Brain microvascular endothelial cell (primary cell): ENCODE data around the gene PNPLA7.
"Not testable (repeated sequence)": the region's sequence is repeated elsewhere in the genome, so short reads cannot be mapped to it uniquely, and the experiment has no call there.

Experiments used
- DNase-seq: peaks from one replicate; pipeline ENCODE4 v3.0.0-alpha.2; 2020
- H3K27ac ChIP-seq: fragments of 250-450 bp; sonication (Bioruptor Pico); 2 replicates; pipeline ENCODE4 v1.5.1; 2020; ENCODE audit warnings: mild to moderate bottlenecking, moderate library complexity
- H3K27me3 ChIP-seq: fragments of 250-450 bp; sonication (Bioruptor Pico); replicated peaks from 2 replicates; pipeline ENCODE4 v1.5.1; 2020; ENCODE audit warnings: mild to moderate bottlenecking
- H3K36me3 ChIP-seq: fragments of 250-450 bp; sonication (Bioruptor Pico); replicated peaks from 2 replicates; pipeline ENCODE4 v1.5.1; 2020; ENCODE audit warnings: mild to moderate bottlenecking
- H3K4me3 ChIP-seq: 2 replicates; pipeline ENCODE4 v1.5.1; 2011; ENCODE audit warnings: low read depth, mild to moderate bottlenecking, control low read depth, low read length, moderate library complexity
- in situ Hi-C: cut with HindIII; loops from 2 replicates; pipeline ENCODE4 v1.10.0; 2017; ENCODE audit warnings: low sequenced_read_pairs, low pct_ligation_motif_present
- TF ChIP-seq, protein P1 (sequence below): IDR thresholded peaks from 2 replicates; pipeline ENCODE4 v1.5.1; 2011; ENCODE audit warnings: low read depth, mild to moderate bottlenecking, moderate library complexity, low read length, control low read depth, inconsistent platforms; ENCODE audit errors: missing control alignments

PNPLA7 gene

DNA sequence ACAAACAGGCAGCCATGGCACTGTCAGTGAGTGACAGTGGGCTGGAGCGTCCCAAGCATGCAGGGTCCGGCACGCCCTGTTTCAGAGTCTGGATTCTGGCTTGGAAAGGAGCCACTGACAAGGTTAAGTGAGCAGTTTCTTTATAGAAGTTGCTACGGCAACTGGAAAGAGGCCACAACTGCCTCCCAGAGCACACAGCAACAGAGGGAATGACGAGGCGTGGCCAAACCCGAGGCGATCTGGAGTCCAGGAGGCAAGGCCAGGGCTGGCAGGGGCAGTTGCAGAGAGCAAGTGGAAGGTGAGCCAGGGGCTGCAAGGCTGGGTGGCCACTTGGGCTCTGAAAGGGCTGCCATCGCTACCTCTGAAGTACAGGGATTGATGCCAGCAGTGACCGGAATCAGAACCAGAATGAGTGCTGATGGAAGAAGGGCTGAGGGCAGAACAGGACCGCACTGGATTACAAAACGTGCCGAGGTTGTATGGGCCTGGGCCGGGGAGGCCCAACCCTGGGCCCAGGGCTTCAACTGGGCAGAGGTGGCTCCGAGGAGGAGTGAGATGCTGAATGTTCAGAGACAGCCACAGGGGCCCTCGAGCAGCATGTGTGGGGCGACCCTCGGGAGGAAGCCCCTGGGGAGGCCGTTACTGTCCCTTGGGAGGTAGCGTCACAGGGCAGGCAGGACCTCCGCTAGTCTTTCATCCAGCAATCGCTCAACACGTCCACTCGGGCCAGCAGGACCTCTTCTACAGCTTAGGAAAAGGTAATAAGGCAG, 6.1 kb upstream of the PNPLA7 start:
- Histone ChIP-seq H3K36me3 (peaks cover 44% of the 10 kb centered on the region), H3K4me3 (no peak overlapping the region), H3K27ac (no peak overlapping the region), H3K27me3 (no peaks in the 10 kb centered on the region)
- DNase-seq, result no peak
- in situ Hi-C loops, result no loop called here
- TF ChIP-seq, protein P1, sequence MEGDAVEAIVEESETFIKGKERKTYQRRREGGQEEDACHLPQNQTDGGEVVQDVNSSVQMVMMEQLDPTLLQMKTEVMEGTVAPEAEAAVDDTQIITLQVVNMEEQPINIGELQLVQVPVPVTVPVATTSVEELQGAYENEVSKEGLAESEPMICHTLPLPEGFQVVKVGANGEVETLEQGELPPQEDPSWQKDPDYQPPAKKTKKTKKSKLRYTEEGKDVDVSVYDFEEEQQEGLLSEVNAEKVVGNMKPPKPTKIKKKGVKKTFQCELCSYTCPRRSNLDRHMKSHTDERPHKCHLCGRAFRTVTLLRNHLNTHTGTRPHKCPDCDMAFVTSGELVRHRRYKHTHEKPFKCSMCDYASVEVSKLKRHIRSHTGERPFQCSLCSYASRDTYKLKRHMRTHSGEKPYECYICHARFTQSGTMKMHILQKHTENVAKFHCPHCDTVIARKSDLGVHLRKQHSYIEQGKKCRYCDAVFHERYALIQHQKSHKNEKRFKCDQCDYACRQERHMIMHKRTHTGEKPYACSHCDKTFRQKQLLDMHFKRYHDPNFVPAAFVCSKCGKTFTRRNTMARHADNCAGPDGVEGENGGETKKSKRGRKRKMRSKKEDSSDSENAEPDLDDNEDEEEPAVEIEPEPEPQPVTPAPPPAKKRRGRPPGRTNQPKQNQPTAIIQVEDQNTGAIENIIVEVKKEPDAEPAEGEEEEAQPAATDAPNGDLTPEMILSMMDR, result no peak

- in situ Hi-C loops, result no loop called here
- no peak overlapping the region for H3K27ac ChIP-seq
- TF ChIP-seq, protein P1, result no peak
- peaks cover 41% of the 10 kb centered on the region for H3K36me3 ChIP-seq
- H3K4me3 ChIP-seq, result no peak overlapping the region
- H3K27me3 ChIP-seq, result no peaks in the 10 kb centered on the region
- DNase-seq, result no peak
Observed at GRCh38 chr9:137555179-137555578, 5.0 kb upstream of the PNPLA7 start.

DNA sequence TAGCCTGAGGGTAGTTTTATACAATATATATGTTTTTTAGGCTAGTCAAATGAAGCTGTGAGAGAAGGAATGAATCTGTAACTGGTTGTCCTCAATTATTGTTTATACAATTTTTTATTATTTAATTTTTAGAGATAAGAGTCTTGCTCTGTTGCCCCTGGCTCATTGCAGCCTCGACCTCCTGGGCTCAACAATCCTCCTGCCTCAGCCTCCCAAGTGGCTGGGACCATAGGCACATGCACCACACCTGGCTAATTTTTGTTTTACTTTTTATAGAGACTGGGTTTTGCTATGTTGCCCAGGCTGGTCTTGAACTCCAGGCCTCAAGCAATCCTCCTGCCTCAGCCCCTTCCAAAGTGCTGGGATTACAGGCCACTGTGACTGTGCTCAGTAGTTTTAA, 4.1 kb upstream of the PNPLA7 start:
- in situ Hi-C loops, result no loop called here

GRCh38 chr9:137553654-137554053, 3.5 kb upstream of the PNPLA7 start:
- in situ Hi-C loops, H3K27ac ChIP-seq, DNase-seq, H3K27me3 ChIP-seq, H3K4me3 ChIP-seq: not testable (repeated sequence)
- peaks cover 36% of the 10 kb centered on the region for H3K36me3 ChIP-seq

More for the DNA sequence above, 4.1 kb upstream of the PNPLA7 start:
- Histone ChIP-seq H3K36me3 (peaks cover 38% of the 10 kb centered on the region), H3K4me3 (no peak overlapping the region), H3K27ac (no peak overlapping the region), H3K27me3 (no peaks in the 10 kb centered on the region)
- TF ChIP-seq, protein P1, result no peak
- no peak for DNase-seq

DNA sequence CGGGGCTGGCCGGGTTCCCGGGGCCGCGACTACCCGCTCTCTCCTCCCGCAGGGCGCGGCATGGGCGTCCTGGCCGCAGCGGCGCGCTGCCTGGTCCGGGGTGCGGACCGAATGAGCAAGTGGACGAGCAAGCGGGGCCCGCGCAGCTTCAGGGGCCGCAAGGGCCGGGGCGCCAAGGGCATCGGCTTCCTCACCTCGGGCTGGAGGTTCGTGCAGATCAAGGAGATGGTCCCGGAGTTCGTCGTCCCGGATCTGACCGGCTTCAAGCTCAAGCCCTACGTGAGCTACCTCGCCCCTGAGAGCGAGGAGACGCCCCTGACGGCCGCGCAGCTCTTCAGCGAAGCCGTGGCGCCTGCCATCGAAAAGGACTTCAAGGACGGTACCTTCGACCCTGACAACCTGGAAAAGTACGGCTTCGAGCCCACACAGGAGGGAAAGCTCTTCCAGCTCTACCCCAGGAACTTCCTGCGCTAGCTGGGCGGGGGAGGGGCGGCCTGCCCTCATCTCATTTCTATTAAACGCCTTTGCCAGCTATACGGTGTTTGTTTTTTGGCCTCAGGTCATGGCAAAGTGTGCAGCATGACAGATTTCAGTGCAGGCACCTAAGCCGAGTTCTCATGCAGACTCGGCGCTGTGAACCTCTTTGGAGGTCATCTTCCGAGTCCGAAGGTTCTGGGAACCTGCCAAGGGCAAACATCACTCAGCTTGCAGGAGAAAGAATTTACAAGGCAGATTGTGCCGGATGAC, 2.0 kb upstream of the PNPLA7 start:
- H3K27ac ChIP-seq, result peak overlapping the region; percentile 67
- H3K36me3 ChIP-seq, result peaks cover 26% of the 10 kb centered on the region
- DNase-seq, result no peak
- H3K27me3 ChIP-seq, result no peaks in the 10 kb centered on the region
- in situ Hi-C loops, result no loop called here
- TF ChIP-seq, protein P1, result no peak
- peak overlapping the region; percentile 84 for H3K4me3 ChIP-seq

- DNase-seq, result peak; percentile 69
- Histone ChIP-seq H3K27me3 (no peaks in the 10 kb centered on the region), H3K4me3 (peak within 1 kb of the TSS; percentile 84), H3K27ac (peak within 1 kb of the TSS; percentile 67), H3K36me3 (peaks cover 20% of the 10 kb centered on the region)
- TF ChIP-seq, protein P1, result peak; percentile 55
- in situ Hi-C loops, result no loop called here
Observed at GRCh38 chr9:137551264-137552021, 1.2 kb upstream of the PNPLA7 start, which contains the start of gene MRPL41. MRPL41 (plus strand) TSS chr9:137551879; CDS start chr9:137552082, 203 bp downstream.

GRCh38 chr9:137550958-137551263, 709 bp upstream of the PNPLA7 start:
- DNase-seq, H3K27me3 ChIP-seq, in situ Hi-C loops: not testable (repeated sequence)
- Histone ChIP-seq H3K4me3 (peak overlapping the region; percentile 60), H3K27ac (peak overlapping the region; percentile 59), H3K36me3 (peaks cover 16% of the 10 kb centered on the region)
